ENCODE data around the gene TRPM5.

Gene TRPM5

GRCh38 chr11:2427721-2428321 lies 16.5 kb downstream of the TRPM5 start:
- H3K36me3 ChIP-seq, result no peaks in the 10 kb centered on the region
- H3K27me3 ChIP-seq (ENCODE audit: insufficient read depth, low read depth, severe bottlenecking), result peaks cover 48% of the 10 kb centered on the region
- no peak for DNase-seq
- H3K9me3 ChIP-seq (ENCODE audit: severe bottlenecking), result no peaks in the 10 kb centered on the region
- H3K4me3 ChIP-seq (ENCODE audit: low read depth, low read length), result no peak overlapping the region
- H3K27ac ChIP-seq, result no peak overlapping the region
- TF ChIP-seq CTCF (IDR thresholded peaks at IDR 0.05; ENCODE audit: low read depth, low read length), result no peak

GRCh38 chr11:2426826-2427521 lies 17.3 kb downstream of the TRPM5 start:
- no peak overlapping the region for H3K4me3 ChIP-seq (ENCODE audit: low read depth, low read length)
- H3K27me3 ChIP-seq (ENCODE audit: insufficient read depth, low read depth, severe bottlenecking), result peaks cover 54% of the 10 kb centered on the region
- no peaks in the 10 kb centered on the region for H3K36me3 ChIP-seq
- H3K9me3 ChIP-seq (ENCODE audit: severe bottlenecking), result no peaks in the 10 kb centered on the region
- no peak for DNase-seq
- TF ChIP-seq CTCF (IDR thresholded peaks at IDR 0.05; ENCODE audit: low read depth, low read length), result no peak
- H3K27ac ChIP-seq, result no peak overlapping the region

GRCh38 chr11:2426221-2426620 lies 18.1 kb downstream of the TRPM5 start:
- TF ChIP-seq CTCF (IDR thresholded peaks at IDR 0.05; ENCODE audit: low read depth, low read length), result no peak
- no peak for DNase-seq
- peaks cover 61% of the 10 kb centered on the region for H3K27me3 ChIP-seq (ENCODE audit: insufficient read depth, low read depth, severe bottlenecking)
- no peak overlapping the region for H3K27ac ChIP-seq
- H3K9me3 ChIP-seq (ENCODE audit: severe bottlenecking), result no peaks in the 10 kb centered on the region
- no peak overlapping the region for H3K4me3 ChIP-seq (ENCODE audit: low read depth, low read length)
- H3K36me3 ChIP-seq, result no peaks in the 10 kb centered on the region

GRCh38 chr11:2425506-2425905 lies 18.8 kb downstream of the TRPM5 start:
- no peak overlapping the region for H3K4me3 ChIP-seq (ENCODE audit: low read depth, low read length)
- H3K36me3 ChIP-seq, result no peaks in the 10 kb centered on the region
- H3K9me3 ChIP-seq (ENCODE audit: severe bottlenecking), result no peaks in the 10 kb centered on the region
- DNase-seq, result no peak
- TF ChIP-seq CTCF (IDR thresholded peaks at IDR 0.05; ENCODE audit: low read depth, low read length), result no peak
- peaks cover 69% of the 10 kb centered on the region for H3K27me3 ChIP-seq (ENCODE audit: insufficient read depth, low read depth, severe bottlenecking)
- H3K27ac ChIP-seq, result no peak overlapping the region

- Histone ChIP-seq H3K27ac (no peak overlapping the region), H3K4me3 (ENCODE audit: low read depth, low read length) (no peak overlapping the region), H3K36me3 (no peaks in the 10 kb centered on the region), H3K9me3 (ENCODE audit: severe bottlenecking) (no peaks in the 10 kb centered on the region), H3K27me3 (ENCODE audit: insufficient read depth, low read depth, severe bottlenecking) (peaks cover 71% of the 10 kb centered on the region)
- no peak for TF ChIP-seq CTCF (IDR thresholded peaks at IDR 0.05; ENCODE audit: low read depth, low read length)
- DNase-seq, result no peak
Observed at GRCh38 chr11:2424811-2425495, 19.4 kb downstream of the TRPM5 start.
